Fibroblast of skin of right biceps (primary cell): ENCODE data around the gene FOXN1.
A peak's percentile ranks its signal among the peaks of the same experiment; 100 is the strongest.

ENCODE experiments used
- DNase-seq: peaks from one replicate; pipeline ENCODE4 v3.0.0-alpha.2; 2013

Gene FOXN1

GRCh38 chr17:28478712-28479615, 27.2 kb upstream of the FOXN1 start:
- no peak for DNase-seq

DNA sequence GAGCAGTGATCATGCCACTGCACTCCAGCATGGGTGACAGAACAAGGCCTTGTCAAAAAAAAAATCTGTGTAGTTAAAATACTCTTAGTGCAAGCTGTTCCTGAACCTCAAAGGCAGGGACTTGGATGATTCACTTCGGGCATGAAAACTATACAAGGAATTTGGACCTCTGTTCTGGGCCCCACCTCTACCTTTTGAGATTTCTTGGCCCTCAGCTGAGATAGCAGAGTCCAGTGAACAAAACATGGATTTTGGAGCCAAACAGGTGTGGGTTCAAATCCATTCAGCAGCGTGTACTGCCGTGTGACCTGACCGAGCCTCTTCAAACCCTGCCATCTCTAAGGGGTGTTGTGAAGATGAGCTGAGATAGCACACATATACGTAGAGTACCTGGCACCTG, 25.9 kb upstream of the FOXN1 start:
- DNase-seq = no peak

- no peak for DNase-seq
Measured at GRCh38 chr17:28480799-28481571, 25.2 kb upstream of the FOXN1 start.

GRCh38 chr17:28482551-28483199, 23.5 kb upstream of the FOXN1 start:
- no peak for DNase-seq

DNA sequence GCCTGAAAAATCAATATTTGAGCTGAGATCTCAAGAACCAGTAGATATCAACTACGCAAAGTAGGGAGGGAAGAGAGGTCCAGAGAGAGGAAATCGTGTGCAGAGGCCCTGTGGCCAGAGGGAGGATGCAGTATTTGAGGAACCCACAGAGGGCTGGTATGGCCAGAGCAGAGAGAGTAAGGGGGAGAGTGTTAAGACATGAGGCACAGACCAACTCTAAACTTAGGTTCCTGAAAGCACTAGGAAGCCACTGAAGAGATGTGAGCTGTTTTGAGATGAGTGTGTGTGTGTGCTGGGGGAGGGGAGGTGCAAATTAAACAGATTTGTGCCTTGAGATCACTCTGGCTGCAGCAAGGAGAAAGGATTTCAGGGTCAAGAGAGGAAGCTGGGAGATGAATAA, 21.9 kb upstream of the FOXN1 start:
- no peak for DNase-seq

DNA sequence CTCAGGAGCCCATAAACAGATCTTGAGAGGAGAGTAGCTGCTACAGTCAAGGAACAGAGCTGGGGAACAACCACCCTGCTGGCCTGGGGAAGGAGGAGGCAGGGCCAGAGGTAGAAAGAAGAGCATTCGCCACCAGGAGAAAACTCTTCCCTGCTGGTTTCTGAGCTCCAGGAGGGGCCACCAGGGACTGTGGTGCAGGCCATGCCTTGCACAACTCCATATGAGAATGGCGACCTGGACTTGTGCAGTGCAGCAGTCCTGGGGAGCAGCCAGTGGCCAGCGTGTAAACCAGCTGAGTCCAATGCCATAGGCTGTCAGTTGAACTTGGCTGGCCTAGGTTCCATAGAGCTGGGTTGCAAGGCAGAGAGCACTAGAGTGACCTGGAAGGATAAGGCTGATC, 21.1 kb upstream of the FOXN1 start:
- no peak for DNase-seq

GRCh38 chr17:28487881-28488532, 18.1 kb upstream of the FOXN1 start:
- no peak for DNase-seq

DNA sequence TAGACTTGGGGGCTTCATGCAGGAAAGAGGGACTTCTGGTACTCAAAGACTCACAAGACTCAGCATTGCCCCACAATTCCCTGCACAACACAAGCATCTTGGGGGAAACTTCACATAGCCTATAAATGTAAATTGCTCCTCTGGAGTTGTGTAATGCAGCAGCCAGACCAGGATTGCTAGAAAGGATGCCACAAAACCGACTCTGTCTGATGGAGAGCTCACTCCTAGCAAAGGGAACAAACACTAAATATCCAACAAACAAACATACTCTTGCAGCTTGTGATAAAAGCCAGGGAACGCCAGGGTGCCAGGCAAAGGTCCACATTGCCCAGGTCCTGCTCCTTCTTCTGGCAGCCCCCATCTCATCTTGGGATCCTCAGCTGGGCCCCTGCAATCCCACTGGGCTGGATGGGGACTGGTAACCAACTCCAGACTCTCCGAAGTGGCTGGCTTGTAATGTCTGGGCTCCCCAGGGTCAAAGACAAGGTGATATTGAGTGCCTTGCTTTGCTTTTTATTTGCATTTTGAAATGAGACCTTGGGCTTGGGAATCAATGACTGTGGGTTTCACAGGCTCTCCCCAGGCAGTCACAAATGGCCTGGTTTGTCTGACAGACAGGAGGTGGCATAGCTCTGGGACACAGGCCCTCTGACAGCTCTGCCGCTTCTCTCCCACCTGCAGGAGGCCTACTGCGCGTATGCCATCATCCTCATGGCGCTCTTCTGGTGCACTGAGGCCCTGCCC, 17.4 kb upstream of the FOXN1 start:
- DNase-seq = no peak

DNA sequence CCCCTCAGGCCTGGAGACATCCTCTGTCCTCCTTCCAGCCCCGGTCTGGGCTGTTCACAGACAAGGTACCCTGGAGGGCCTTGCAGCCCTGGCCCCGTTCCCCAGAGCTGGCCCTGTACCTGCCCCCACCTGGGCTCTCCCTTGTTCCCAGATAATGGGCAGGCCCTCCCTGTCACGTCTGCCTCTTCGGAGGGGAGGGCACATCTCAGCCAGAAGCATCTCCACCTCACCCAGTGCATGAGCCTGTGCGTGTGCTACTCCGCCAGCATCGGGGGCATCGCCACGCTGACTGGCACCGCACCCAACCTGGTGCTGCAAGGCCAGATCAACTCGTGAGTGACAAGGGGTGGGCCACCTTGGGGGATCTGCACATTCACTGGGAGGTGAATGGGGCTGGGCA, 14.9 kb upstream of the FOXN1 start:
- no peak for DNase-seq

DNA sequence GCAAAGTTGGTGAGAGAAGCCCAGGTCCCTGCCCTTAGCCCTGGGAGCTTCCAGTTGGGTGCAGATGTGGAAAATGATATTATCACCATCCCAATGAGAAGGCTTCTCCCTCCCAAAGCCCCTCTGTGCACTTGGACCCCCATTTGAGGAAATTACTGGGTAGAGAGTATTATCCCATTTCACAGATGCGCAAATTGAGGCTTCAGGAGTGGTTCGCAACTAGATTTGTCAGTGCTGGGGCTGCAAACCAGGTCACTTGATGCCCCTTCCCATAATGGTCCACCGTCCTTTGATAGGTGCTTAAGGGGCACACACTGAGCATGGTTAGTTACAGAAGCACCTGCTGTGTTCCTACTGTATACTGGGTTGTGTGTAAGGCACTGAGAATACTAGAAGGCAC, 14.3 kb upstream of the FOXN1 start:
- DNase-seq = no peak

GRCh38 chr17:28492352-28493310, 13.5 kb upstream of the FOXN1 start:
- no peak for DNase-seq

DNA sequence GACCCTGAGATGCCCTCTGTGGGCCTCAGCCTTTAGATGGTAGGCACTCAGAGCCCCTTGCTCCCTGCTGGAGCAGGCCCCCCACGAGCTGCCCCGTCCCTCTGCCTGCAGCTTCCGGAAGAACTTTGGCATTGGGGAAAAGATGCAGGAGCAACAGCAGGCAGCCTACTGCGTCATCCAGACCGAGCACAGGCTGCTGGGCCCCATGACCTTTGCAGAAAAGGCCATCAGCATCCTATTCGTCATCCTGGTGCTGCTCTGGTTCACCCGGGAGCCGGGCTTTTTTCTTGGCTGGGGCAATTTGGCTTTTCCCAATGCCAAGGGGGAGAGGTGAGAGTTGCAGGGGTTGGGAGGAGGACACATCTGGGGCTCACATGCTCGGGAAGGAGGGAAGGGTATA, 12.7 kb upstream of the FOXN1 start:
- peak; percentile 8 for DNase-seq

GRCh38 chr17:28494445-28495188, 11.5 kb upstream of the FOXN1 start:
- DNase-seq = peak; percentile 50

GRCh38 chr17:28495635-28496034, 10.5 kb upstream of the FOXN1 start:
- no peak for DNase-seq

- no peak for DNase-seq
Measured at GRCh38 chr17:28497931-28498330, 8.2 kb upstream of the FOXN1 start.

GRCh38 chr17:28498652-28499363, 7.3 kb upstream of the FOXN1 start:
- DNase-seq = no peak

DNA sequence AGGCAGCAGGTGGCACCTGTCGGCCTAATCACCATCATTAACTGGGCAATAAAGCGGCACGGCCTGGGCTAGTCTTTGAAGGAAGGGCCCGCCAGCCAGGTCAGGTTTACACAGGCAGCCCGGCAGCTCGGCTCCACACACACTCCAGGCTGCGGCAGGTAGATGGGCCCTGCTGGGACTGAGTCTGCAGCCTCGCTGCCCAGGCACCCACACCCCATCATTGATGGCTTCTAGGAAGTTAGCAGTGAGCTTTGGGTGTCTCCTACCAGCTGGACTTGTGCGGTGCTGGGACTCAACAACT, 6.8 kb upstream of the FOXN1 start:
- no peak for DNase-seq

- DNase-seq = no peak
Measured at GRCh38 chr17:28499684-28500357, 6.3 kb upstream of the FOXN1 start.

GRCh38 chr17:28500712-28501379, 5.3 kb upstream of the FOXN1 start:
- DNase-seq = no peak
